HG03108 (cell line): Measurements from ENCODE around the gene LYST.
"Not testable (repeated sequence)": the region's sequence is repeated elsewhere in the genome, so short reads cannot be mapped to it uniquely, and the experiment has no call there.

ENCODE experiments used
- ATAC-seq: cut with Tn5 transposase; IDR thresholded peaks from one replicate; pipeline ENCODE4 v1.9.1; 2021; ENCODE audit warnings: moderate library complexity; ENCODE audit not compliant: unreplicated experiment

LYST gene

DNA sequence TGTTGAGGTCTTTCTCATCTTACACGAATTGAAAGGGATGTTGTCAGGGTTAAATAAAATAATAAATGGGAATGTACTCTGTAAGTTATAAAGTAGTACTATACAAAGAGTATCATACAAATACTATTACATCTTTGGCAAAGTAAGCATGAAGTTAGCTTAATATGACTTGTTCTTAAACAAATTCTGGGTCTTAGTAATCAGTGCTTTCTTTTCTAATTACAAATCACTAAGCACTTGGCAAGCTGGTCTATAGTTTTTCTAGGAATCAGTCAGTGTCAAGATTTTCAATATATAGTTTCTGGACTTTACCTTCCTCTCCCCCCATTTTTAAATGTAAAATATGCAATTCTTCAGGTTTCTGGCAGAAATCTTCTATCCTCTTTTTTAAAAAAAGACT is 6.9 kb downstream of the LYST start:
- ATAC-seq = no peak

GRCh38 chr1:235858766-235859165 is 7.9 kb downstream of the LYST start:
- ATAC-seq = no peak

DNA sequence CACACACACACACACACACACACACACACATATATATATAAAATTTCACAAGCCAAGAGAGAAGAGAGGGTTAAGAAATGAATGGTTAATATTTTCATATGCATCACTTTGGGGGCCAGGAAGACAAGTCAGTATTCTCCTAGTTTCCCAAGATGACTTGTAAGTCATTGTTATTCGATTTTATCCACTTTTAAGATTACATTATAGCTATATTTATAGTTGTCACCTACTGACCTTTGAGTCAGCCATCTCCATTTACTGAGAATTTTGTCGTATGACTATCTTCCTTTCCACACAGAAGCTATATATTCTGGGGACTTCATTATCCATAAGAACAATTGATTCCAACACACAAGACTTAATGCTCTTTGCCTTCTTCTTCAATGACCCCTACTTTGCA is 8.9 kb downstream of the LYST start:
- no peak for ATAC-seq

- no peak for ATAC-seq
Observed at GRCh38 chr1:235855811-235856429, 10.8 kb downstream of the LYST start.

DNA sequence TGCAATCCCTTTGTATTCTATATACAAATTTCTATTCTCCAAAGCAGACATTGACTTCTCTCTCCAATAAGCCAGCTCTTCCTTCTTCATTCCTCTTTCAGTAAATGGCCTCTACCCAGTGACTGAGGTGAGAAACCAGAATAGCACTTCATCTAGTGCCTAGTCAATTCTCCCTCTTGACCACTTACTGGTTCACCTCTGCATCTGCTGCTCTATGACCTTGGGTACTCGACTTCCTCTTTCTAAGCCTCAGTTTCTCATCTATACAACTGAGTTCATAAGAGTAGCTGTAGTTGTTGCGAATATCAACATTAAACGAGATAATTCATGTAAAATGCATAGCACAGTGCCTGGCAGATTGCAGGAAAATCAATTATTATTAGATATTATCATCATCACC is 12.4 kb downstream of the LYST start:
- no peak for ATAC-seq

- ATAC-seq = no peak
Observed at GRCh38 chr1:235853653-235854052, 13.1 kb downstream of the LYST start.

DNA sequence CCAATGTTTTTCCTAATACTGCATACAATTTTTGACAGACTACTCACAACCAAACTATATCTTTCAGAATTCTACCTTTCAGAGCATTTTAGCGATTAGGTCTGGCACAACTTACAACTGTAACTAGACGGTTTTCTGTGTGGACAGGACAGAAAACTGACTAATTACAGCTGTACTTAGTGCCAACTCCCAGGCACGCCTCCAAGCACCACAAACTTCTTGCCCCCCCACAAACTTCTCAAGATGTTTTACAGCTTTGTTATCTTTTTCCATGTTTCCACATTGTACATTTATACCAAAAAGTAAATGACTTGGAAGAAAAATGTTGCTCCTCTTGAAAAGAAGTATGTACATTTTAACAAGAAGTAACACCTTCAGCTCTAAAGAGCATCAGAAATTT is 13.8 kb downstream of the LYST start:
- no peak for ATAC-seq

DNA sequence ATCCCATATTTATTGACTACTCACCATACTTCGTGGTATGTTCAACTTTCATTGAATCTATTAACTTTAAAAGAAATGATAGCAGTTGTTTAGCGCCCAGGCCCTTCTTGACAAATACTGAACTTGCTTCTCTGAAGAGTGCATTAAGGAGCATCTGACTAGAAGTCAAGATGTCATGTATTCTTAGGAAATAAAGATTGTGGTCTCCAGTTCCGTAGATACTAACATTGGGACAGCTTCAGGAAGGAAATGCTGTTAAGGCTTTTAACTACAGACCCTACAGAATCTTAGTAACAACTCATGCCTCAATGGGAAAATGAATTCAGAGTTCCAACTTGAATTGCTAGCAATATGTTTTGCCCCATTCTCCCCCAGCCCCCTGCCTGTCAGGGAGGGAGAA is 14.8 kb downstream of the LYST start:
- no peak for ATAC-seq

- ATAC-seq = not testable (repeated sequence)
Observed at GRCh38 chr1:235848251-235848650, 18.5 kb downstream of the LYST start.

- not testable (repeated sequence) for ATAC-seq
Observed at GRCh38 chr1:235845656-235846107, 21.0 kb downstream of the LYST start.

GRCh38 chr1:235844776-235845175 is 21.9 kb downstream of the LYST start:
- ATAC-seq = no peak

DNA sequence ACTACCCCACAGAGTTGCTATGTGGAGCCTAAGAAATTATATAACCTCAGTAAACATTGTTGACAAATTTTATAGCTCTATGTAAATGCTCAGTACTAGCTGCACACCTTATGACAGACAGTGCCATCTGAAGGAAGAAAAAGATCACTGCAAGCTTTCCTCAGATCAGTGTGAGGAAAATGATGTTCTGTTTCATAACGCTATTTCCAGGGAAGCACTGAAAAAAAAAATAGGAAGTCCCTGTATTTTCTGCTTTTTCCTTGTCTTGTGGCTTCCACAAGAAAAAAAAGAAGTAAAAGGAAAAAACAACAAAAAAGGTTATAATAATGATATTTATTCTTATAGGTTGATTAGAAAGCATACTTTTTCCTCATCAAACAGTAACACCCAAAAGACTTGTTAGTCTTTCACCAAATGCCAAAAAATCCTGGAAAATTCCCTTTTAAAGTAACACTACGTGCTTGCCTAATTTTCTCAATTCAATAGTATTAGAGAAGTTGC is 23.2 kb downstream of the LYST start:
- ATAC-seq = no peak

DNA sequence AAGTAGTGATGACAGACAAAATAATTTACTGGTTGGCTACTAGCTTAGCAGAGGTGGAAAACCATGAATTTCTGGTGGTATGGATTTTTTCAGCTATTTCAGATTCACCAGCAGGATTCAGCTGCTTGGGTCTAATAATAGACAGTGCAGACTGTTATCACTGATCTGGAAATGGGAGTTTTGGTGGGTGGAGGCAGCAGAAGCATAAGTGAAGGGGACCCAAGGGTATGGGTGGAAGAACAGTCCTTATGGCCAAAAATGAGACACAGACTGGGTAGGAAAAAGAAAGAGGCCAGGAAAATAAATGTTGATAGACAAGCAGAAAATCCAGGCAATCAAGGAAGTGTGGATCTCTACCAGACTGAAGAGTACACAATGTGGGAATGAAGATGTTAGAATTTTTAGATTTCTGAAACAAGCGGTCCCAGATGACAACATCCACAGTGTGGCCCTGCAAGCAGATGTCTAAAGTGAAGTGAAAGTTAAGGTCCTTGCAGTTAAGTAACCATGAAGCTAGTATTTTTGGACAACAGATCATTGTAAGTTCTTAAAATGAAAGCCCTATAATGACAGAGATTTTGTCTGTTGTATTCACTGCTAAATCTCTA is 24.7 kb downstream of the LYST start:
- ATAC-seq = peak; percentile 73

- ATAC-seq = no peak
Observed at GRCh38 chr1:235838021-235838420, 28.7 kb downstream of the LYST start.

DNA sequence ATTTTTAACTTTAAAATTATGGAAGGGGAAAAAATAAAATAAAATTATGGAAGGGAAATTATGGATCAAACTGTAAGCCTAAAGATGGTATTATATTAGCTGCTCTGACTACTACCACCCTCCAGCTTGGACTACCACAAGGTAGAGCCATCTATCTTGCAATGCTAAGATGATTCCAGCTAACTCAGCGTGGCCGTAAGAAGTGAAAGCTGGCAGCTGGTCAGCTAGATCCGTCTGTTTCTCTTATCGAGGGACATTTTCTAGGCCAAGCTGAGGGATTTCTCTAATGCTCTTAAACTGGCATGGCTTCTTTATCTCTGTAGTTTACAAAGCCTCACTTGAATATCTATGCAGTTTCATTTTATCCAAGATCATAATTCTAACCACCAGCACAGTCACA is 31.5 kb downstream of the LYST start:
- ATAC-seq = no peak

DNA sequence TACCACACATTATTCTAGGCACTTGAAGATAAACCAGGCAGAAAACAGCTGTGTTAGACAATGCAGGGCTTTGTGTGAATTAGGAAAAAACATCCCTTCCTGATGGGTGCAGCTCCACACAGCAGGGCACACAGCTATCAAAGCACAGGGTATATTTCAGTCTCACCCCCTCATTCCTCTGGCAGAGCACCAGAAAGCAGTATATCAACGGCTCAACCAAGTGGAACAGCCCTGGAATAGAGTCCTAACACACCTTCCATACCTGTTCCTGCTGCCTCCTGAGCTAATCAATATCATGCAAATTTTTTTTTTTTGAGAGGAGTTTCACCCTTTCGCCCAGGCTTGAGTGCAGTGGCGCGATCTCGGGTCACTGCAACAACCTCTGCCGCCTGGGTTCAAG is 32.1 kb downstream of the LYST start:
- no peak for ATAC-seq

- ATAC-seq = no peak
Observed at GRCh38 chr1:235832011-235832410, 34.7 kb downstream of the LYST start.

DNA sequence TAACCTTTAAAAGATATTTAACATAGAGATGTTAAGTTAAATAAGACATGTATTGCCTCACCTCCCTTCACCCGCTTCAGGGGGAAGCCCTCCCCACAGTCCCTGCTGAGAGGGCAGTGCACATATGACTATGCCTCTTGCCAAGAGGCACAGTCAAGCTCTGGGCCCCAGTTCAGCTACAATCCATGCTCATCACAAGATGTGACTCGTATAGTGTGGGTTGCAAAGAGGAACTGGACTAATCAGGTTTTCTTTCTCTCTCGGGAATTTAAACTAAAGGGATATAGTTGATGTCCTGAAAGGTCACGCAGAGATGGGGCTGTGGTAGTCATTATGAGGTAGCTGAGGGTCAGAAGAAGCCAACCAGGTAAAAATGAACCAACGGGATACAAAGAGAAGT is 35.6 kb downstream of the LYST start:
- ATAC-seq = peak; percentile 95

DNA sequence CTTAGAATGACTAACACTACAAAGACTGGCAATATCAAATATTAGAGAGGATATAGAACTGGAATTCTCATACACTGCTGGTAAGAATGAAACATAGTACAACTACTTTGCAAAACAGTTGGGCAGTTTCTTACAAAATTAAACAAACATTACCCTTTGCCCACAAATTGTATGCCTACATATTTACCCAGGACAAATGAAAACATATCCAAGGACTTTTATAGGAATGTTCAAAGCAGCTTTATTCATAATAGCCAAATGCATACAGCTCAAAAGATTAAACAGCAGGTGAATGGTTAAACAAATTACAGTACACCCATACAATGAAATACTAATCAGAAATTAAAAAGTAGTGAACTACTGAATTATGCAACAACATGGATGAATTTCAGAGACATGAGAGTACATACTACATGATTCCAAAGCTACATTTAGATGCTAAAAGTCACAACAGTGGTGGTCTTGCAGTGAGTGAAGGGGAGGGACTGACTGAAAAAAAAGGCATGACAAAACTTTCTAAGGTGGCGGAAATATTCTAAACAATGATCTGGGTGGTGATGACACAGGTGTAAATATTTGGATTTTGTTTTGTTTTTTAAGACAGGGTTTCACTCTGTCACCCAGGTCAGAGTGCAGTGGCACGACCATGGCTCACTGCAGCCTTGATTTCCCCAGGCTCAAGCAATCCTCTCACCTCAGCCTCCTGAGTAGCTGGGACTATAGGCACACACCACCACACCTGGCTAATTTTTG is 40.4 kb downstream of the LYST start:
- no peak for ATAC-seq

DNA sequence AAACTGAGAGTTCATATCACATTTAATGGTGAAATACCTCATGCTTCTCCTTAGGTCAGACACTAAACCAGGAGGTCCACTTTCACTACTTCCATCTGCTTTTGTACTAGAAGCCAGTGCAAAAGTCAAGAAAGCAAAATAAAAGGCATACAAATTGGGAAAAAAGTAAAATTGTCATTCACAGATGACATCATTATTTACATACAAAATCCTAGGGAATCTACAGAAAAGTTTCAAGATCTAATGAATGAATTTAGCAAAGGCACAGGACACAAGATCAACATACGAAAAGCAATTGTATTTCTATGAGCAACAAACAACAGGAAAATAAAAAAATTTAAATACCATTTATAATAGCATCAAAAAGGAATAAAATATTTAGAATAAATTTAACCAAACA is 41.5 kb downstream of the LYST start:
- ATAC-seq = no peak

DNA sequence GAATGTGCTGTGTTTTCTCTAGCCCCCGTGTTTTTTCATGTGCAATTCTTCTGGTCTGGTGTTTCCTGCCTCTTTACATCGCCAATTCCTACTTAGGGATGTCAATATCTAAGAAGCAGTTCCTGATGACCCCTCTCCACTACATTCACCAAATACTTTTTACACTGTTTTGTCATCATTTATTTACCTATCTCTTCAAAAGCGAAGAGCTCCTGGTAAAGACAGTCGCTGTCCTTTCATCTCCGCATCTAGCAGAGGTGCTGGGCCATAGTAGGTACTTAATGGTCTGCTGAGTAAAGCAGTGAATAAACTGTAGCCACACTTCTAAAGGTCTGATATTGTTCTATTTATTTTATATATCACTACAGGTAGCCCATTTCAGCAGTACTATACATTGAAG is 43.0 kb downstream of the LYST start:
- ATAC-seq = no peak

DNA sequence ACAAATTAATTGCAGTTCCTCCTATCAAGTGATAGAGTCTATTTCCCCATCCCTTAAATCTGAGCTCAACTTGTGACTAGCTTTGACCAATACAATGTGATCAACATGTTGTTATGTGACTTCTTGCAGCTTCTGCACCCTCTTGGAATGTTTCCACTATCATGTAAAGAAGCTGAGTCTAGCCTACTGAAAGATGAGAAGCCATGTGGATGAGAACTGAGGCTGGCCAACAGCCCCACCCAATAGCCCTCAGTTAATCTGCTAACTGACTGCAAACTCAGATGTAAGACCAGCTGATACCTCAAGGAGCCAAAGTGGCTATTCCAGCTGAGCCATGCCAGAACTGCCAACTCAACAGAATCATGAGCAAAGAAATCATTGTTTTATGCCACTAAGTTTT is 44.0 kb downstream of the LYST start:
- ATAC-seq = no peak
